NCI-H2107 (cell line): Measurements from ENCODE around the gene SPTBN1.

Source experiments
- DNase-seq: peaks from one replicate; lab custom pipeline; 2025; lab: John Stamatoyannopoulos, UW

Gene SPTBN1

DNA sequence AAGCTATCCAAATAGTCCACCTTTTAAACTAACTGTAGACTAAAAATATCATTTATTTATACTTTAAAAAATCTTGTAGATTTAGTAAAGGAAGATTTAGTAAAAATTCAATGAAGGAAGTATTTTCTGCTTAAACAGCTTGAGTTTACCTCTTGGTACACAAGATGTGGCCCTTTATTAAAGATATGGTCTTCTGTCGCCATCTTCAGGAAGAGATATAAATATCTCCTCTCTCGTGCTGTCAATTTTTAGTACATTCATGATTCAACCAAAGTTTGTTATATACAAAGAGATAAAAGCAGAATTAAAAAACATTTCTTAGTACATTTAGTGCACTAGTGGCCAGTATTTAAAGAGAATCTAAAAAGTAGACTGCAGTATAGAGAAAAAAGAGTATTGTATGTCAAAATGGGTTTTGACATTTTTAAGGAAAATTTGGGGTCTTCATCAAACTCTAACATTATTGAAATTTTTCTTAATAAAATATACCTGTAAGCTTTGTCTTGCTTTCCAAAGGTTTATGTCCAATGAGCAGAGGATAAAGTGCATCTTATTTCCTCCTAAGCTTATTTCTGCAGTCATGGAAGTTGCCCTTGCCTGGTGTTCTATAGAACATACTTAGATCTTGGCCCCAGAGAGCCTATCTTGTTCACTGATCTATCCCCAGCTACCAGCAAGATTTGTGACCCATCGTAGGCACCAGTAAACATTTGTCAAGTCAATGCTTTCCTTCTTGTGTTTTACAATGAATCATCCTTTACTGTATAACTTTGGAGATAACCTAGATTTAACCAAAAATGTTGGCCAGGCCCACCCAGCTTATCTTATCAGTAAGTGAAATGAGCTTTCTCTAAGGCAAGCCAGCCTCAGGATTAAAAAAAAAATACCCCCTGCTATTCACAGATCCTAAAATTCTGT is 248.8 kb downstream of the SPTBN1 start:
- DNase-seq: peak; percentile 15

DNA sequence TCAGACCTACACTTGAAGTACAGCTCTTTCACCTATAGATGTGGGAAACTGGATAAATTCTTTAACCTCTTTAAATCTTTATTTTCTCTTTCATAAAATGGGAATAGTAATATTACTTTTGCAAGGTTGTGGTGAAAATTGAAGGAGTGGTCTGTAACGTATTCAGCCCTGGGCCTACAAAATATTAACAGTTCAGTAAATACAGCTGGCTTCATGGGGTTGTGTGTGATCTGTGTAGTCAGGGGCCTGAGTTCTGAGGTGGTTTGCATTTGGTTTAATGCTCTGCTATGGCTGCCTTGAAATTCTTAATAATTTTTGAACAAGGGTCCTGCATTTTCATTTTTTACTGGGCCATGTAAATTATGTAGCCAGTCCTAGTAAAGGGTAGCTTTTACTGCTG is 250.5 kb downstream of the SPTBN1 start:
- DNase-seq: no peak

DNA sequence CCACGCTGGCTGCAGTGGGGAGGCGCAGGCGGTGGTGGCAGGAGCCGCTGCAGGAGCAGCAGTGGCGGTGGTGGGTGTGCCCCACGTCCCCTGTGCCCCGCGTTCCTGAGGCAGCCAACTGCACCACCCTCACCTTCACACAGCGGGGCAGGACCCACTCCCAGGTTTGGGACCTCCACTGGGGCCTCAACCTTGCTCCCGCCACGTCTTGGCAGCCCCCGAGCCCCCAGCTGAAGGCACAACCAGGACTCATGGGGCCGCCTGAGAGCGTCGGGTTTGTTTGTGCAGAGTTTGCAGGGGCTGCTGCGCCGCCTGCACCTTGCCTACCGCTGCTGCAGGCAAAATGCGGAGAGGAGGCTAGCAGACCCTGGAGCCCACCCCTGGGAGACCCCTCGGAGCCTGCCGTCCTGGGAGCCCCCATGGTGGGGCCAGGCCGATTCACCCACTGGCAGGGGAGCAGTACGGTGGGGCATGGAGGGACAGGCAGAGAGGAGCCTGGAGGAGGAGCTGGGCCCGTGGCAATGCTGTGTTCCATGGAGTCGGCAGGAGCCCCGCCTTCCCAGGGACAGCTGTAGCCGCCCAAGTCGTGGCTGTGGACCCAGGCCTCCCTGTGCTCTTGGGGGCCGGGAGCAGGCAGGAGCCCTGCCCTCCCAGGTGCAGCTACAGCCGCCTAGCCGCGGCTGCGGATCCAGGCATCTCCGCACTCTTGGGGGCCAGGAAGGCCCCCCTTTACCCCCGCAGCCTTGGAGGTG is 252.6 kb downstream of the SPTBN1 start:
- DNase-seq: no peak

DNA sequence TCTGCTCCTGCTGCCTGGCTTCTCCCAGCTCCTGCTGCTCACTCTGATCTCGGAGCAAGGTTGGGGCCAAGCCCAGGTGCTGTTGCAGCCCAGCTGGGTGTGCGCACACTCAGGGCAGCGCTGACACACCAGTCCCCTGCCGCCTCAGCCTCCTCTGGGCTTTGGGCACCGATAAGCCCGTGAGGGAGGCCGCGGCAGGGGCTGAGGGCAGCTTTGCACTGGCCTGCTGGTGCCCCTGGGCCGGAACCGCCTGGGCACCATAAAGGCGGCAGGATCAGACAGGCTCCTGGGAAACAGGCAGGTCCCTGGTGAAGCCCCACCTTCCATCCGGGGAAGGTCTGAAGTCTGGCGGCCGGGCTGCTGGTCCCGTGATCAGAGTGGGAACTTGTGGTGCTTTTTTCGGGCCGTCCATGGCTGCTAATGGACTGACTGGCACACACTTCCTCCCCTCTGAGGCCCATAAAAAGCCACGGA is 253.2 kb downstream of the SPTBN1 start:
- DNase-seq: no peak

DNA sequence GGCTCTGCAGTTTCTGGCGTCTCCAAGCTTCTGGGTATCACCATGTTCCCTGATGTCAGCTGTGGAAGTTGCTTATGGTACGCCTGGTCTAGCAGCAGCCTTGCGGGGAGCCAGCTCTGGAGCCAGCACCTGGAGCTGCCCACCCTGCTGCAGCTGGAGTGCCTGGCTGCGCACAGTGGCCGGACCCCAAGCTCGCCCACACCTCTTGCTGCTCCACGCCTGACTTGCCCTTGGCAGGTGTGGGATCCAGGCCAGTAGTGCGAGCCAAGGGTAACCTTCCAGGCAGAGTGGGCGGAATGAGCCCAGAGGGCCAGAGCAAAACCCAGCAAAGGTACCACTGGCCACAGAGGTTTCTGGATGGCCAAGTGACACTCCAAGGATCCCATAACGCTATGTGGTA is 254.1 kb downstream of the SPTBN1 start:
- DNase-seq: no peak

DNA sequence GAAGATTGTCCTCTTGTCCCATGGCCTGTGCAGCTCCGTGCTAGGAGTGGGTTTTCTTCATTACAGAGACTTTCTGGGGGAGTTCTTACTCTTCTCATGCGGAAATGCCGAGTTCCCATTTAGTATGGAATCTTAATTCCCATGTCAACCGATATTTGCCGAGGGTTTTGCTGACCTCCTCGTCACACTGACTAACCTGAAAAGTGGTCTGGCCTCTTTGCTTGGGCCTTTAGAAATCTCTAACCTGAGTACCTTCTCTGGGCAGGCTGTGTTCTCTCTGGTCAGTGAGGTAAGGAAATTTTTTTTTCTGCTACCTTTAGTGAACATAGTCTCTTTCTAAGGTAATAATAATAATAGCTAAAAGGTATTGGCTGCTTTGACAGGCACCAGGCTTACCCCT is 256.4 kb downstream of the SPTBN1 start:
- no peak for DNase-seq

DNA sequence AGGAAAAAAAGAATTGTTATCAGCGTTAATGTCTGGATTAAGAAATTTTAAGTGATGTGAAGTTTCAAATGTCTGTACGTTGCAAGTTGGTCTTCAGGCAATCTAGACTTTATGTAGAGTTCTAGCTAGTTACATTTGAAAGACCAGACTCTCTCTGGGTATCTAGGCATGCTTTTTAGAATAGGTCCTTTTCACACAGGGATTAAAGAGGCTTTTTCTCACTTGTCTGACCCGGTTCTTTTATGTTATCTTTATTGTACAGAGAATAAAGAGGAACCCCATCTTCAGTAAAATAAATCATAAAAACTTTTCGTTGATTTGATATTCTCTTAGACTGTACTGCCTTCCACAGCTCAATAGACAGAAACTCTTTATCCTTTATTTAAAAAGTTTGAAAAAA is 258.9 kb downstream of the SPTBN1 start:
- no peak for DNase-seq

DNA sequence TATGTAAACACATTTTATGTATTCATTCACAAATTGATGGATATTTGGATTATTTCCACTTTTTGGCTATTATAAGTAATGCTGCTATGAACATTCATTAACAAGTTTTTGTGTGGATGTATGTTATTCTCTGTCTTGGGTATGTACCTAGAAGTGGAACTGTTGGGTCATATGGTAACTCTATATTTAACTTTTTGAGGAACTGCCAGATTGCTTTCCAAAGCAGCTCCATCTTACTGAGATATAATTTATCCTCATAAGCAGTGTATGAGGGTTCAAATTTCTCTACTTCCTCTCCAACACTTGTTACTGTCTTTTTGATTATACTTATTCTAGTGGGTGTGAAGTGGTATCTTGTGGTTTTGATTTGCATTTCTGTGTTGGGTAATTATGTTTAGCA is 260.2 kb downstream of the SPTBN1 start:
- DNase-seq: no peak

DNA sequence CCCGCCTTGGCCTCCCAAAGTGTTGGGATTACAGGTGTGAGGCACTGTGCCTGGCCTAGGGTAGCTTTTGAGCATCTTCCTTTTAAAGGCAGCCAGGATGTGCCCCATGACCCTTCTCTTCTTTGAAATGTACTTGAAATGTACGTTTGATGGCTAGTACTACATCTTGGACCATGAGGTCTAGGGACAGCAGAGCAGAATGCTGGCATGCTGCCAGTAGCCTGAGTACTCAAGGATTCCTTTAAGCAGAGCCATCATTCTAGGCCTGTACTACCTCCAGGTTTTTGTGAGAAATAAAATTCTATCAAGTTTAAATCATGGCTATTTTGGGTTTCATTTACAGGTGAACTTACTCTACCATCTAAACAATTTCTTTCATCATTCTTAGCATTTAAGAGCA is 264.4 kb downstream of the SPTBN1 start:
- DNase-seq: no peak
